HG02852 (cell line): ENCODE data around the gene ZNF680.
A peak's percentile ranks its signal among the peaks of the same experiment; 100 is the strongest.
"Not testable (repeated sequence)": the region's sequence is repeated elsewhere in the genome, so short reads cannot be mapped to it uniquely, and the experiment has no call there.

Source experiments
- ATAC-seq: cut with Tn5 transposase; IDR thresholded peaks from one replicate; pipeline ENCODE4 v1.9.1; 2021; ENCODE audit warnings: mild to moderate bottlenecking, moderate library complexity; ENCODE audit not compliant: unreplicated experiment

The ZNF680 gene

GRCh38 chr7:64562626-64563278 is at the start of gene ZNF680:
TSS of gene ZNF680 (minus strand) at chr7:64563071. CDS start at chr7:64562954, 117 bp downstream.
- ATAC-seq, result peak; percentile 100

- no peak for ATAC-seq
Measured at GRCh38 chr7:64612452-64612851, 49.6 kb upstream of the ZNF680 start.

- ATAC-seq, result no peak
Measured at GRCh38 chr7:64611717-64612116, 48.8 kb upstream of the ZNF680 start.

GRCh38 chr7:64610997-64611396 is 48.1 kb upstream of the ZNF680 start:
- no peak for ATAC-seq

DNA sequence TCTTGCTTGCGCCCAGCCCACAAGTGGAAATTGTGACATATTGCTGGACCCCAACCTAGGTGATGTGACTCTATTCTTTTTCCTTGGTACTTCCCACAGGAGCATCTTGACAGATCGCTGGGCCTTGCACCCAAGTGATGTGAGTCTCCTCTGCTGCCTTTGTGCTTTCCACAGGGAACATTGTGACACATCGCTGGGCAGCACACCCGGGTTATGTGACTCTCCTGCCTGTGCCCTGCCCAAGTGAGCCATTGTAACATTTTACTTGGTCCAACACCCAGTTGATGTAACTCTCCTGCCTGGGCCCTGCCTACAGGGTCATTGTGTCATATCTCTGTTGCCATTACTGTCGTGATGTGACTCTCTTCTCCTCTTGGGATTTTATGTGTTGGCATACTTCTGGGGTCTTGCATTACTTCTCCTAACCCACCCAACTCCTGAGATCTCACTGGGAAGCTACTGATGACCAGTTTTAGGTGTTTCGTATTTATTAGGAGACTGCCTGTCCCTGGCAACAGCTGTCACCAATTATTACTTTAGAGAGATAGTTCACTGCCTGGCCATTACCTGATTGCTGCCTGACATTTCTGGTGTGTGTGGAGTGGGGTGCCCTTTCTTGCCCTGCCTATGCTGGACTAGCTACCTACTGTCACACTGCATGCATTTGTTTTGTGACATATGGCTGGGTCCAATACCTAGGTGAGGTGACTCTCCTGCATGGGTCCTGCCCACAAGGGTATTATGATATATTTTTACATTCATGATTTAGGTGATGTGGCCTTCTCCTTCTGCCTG is 45.4 kb upstream of the ZNF680 start:
- ATAC-seq, result no peak

GRCh38 chr7:64606385-64606784 is 43.5 kb upstream of the ZNF680 start:
- no peak for ATAC-seq

DNA sequence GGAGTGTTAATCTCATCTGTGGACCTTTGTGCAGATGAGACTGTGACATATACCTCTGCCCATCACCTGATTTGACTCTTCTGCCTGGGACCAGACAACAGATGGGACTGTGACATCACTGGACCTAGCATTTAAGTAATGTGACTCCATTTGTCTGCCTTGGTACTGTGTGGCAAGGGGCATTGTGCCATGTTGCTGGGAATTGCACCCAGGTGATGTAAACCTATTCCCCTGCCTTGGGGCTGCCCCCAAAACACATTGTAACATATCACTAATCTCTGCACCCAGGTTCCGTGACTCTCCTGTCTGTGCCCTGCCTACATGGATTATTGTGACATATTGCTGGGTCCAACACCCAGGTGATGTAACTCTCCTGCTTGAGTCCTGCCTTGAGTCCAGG is 40.4 kb upstream of the ZNF680 start:
- no peak for ATAC-seq

- no peak for ATAC-seq
Measured at GRCh38 chr7:64602518-64602917, 39.6 kb upstream of the ZNF680 start.

DNA sequence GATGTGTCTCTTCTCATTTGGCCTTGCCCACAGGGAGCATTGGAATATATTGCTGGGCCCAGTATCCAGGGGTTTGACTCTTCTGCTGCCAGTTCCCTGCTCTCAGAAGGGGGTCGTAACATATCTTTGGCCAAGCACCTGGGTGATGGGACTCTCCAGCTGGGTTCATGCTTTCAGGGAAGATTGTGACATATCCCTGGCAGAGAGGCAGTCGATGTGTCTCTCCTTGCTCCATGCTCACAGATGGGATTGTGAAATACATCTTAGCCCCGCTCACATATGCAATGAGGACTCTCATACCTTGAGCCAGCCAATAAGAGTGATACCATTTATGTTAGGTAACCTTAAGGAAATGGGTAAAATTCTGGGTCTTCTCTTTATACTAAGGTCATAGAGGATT is 39.2 kb upstream of the ZNF680 start:
- no peak for ATAC-seq

- ATAC-seq, result no peak
Measured at GRCh38 chr7:64599359-64599758, 36.5 kb upstream of the ZNF680 start.

DNA sequence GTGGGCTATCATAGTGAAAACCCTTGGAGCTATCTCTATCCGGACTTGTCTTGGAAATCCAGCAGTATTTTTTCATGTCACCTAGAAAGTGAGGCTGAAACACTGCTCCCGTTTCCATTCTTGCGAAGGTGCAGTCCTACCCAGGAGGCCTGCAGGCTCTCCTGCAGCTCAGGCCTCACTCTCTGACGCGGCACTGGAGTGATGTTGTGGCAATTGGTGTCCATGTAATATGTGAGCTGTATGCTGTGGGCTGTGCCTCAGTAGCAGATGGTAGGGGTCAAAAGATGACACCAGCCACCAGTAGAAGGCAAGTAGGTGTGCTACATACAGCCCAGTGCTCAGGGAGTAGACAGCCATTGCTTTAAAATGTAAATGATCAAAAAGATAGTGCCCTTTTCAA is 28.1 kb upstream of the ZNF680 start:
- no peak for ATAC-seq

GRCh38 chr7:64581926-64582894 is 19.3 kb upstream of the ZNF680 start:
- no peak for ATAC-seq

- ATAC-seq, result no peak
Measured at GRCh38 chr7:64581391-64581790, 18.5 kb upstream of the ZNF680 start.

- no peak for ATAC-seq
Measured at GRCh38 chr7:64574540-64575099, 11.7 kb upstream of the ZNF680 start.

DNA sequence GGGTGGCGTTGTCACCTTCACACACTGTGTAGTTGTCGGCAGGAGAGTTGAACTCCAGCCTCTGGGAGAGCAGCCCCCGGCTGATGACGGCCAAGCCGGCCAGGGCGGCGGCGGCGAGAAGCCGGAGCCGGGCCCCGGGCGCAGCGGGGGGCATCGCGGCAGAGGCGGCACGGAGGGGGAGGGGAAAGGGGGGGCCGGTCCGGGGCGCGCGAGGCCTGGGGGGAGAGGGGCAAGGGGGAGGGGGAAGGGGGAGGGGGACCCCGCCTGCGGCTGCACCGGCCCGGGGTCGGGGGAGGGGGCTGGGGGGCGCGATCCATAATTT is 7.4 kb upstream of the ZNF680 start:
- ATAC-seq, result not testable (repeated sequence)

DNA sequence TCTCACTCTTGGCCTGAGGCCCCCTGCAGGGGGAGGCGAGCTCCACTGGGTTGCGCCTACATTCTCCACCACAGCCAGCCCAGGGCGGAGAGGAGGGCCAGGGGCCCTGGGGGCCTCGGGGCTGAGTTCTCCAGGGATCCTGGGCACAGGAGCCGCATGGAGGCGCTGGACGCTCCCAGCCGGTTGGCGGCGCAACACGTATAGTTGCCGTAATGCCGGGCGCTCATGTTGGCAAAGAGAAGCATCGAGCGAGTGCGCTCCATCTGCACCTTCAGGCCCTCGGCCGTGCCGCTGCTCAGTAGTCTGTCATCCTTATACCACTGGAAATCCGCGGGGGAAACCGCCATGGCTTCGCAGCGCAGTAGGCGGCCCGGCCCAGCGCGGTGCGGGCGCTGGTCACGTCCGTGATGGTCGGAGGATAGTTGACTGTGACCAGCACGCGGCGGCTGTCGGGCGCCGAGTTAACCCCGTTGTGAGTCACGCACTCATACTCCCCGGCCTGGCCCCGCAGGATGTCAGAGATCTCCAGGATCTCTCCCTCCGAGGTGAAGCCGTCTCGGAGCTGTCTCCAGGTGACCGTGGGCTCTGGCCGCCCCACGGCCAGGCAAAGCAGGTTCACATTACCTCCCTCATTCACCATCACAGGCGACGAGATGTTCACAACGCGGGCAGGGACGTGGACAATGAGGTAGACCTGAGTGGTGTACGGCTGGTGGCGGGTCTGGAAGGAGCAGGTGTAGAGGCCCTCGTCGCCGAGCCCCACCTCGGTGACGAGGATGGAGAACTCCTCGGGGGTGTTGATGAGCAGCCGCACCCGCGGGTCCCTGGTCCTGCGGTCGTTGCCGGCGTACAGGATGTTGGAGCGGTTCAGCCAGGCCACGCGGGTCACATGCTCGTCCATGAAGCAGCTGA is 6.8 kb upstream of the ZNF680 start:
- not testable (repeated sequence) for ATAC-seq

- ATAC-seq, result no peak
Measured at GRCh38 chr7:64562256-64562625, 630 bp downstream of the ZNF680 start.

GRCh38 chr7:64559206-64559605 is 3.7 kb downstream of the ZNF680 start:
- no peak for ATAC-seq

DNA sequence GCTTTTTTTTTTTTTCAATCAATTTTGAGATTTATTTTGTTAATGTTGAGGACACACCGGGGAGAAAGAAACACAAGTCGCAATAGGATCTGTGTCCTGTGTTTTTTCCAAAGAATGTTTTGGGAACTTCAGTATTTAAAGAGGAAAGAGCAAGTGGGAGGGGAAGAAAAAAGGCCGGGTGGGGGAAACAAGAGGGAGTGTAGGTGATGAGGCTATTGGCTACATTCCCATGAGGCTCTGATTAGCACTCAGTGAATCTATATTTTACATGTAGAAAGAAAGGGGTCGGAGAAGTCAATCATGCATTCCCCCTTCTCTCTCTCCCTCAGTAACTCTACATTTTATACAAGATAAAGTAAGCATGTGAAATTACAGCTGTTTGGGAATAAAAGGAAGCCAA is 4.1 kb downstream of the ZNF680 start:
- no peak for ATAC-seq

DNA sequence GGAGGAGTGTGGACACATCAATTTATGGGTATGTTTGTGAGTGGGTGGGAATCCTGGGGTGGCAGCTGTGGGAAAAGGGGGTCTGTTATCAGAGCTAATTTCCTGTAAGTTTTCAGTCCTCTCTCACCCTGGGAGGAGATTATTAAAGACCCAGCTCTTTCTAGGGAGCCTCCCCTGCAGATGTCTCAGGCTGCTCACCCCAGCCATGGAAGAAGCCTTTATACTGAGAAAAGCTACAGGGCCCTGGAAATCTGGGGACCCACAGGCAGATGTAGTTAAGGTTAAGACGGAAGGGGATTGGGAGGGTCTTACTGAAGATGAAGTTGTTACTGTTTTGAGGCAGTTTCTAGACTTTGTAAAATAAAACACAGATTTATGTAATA is 4.6 kb downstream of the ZNF680 start:
- ATAC-seq, result no peak
